ENCODE results near the gene MAD2L1BP.

The MAD2L1BP gene

DNA sequence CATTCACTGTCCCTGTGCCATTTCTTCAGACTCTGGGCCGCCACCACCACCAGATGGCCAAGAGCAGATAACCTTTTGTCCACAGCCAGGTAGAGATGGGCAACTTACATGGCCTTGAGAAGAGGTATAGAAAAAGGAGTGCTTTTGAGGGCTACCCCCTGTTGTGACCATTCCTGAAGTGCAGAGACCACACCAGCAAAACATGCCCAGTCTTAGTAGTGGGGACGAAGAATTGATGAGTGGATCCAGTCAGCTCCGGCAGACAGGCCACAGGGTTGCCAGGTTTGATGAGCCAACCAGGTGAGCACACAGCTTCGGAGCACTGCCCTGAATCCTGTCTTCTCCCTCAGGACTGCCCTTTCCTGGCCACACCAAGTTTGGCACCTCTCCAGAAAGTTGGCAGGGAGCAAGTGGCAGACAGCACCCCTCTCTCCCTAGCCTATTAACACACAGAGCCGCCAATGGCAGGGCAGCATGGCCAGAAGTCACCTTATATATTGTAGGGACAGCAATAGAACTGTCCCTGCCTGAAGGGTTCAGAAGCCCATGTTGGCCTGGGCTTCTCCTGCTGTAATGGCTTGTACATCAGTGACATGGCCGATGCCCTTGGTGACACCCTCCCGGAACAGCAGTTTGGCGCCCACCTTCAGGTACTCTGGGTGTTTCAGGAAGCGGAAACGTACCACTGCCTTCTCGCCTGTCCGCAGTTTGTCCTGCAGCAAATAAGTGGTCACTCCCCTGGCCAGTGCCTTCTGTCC, 14.4 kb upstream of the MAD2L1BP start:
- TF ChIP-seq, protein P1, sequence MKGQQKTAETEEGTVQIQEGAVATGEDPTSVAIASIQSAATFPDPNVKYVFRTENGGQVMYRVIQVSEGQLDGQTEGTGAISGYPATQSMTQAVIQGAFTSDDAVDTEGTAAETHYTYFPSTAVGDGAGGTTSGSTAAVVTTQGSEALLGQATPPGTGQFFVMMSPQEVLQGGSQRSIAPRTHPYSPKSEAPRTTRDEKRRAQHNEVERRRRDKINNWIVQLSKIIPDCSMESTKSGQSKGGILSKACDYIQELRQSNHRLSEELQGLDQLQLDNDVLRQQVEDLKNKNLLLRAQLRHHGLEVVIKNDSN (IDR thresholded peaks at IDR 0.05), result no peak
- TF ChIP-seq CEBPB (IDR thresholded peaks at IDR 0.05) (no peak), NFIC (IDR thresholded peaks at IDR 0.05) (no peak), REST (IDR thresholded peaks at IDR 0.05; ENCODE audit: low read depth) (no peak), EP300 (IDR thresholded peaks at IDR 0.05; ENCODE audit: borderline replicate concordance) (no peak), TAF1 (IDR thresholded peaks at IDR 0.05; ENCODE audit: low read depth) (no peak), FOXM1 (IDR thresholded peaks at IDR 0.05; ENCODE audit: borderline replicate concordance, low read depth) (no peak), TEAD4 (IDR thresholded peaks at IDR 0.05) (no peak), YY1 (IDR thresholded peaks at IDR 0.05; ENCODE audit: low read depth) (no peak), ZBTB7A (IDR thresholded peaks at IDR 0.05; ENCODE audit: low read depth) (no peak), TCF12 (IDR thresholded peaks at IDR 0.05; ENCODE audit: low read depth) (no peak), EGR1 (IDR thresholded peaks at IDR 0.05) (no peak)

GRCh38 chr6:43621836-43622180, 13.8 kb upstream of the MAD2L1BP start:
- TF ChIP-seq NFIC (IDR thresholded peaks at IDR 0.05) (no peak), TAF1 (IDR thresholded peaks at IDR 0.05; ENCODE audit: low read depth) (no peak), YY1 (IDR thresholded peaks at IDR 0.05; ENCODE audit: low read depth) (no peak), ZBTB7A (IDR thresholded peaks at IDR 0.05; ENCODE audit: low read depth) (no peak), EP300 (IDR thresholded peaks at IDR 0.05; ENCODE audit: borderline replicate concordance) (no peak), RAD21 (IDR thresholded peaks at IDR 0.05; ENCODE audit: low read depth) (no peak), REST (IDR thresholded peaks at IDR 0.05; ENCODE audit: low read depth) (no peak), CEBPB (IDR thresholded peaks at IDR 0.05) (no peak), CREB1 (IDR thresholded peaks at IDR 0.05; ENCODE audit: low read depth) (no peak), EGR1 (IDR thresholded peaks at IDR 0.05) (no peak), TCF12 (IDR thresholded peaks at IDR 0.05; ENCODE audit: low read depth) (no peak)
- TF ChIP-seq, protein P2, sequence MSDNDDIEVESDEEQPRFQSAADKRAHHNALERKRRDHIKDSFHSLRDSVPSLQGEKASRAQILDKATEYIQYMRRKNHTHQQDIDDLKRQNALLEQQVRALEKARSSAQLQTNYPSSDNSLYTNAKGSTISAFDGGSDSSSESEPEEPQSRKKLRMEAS (IDR thresholded peaks at IDR 0.05), result no peak
- TF ChIP-seq, protein P1 (IDR thresholded peaks at IDR 0.05), result no peak

GRCh38 chr6:43622541-43622940, 13.1 kb upstream of the MAD2L1BP start:
- TF ChIP-seq TCF12 (IDR thresholded peaks at IDR 0.05; ENCODE audit: low read depth) (no peak), YY1 (IDR thresholded peaks at IDR 0.05; ENCODE audit: low read depth) (no peak), FOXM1 (IDR thresholded peaks at IDR 0.05; ENCODE audit: borderline replicate concordance, low read depth) (no peak), TAF1 (IDR thresholded peaks at IDR 0.05; ENCODE audit: low read depth) (no peak), NFIC (IDR thresholded peaks at IDR 0.05) (no peak), EP300 (IDR thresholded peaks at IDR 0.05; ENCODE audit: borderline replicate concordance) (no peak), RAD21 (IDR thresholded peaks at IDR 0.05; ENCODE audit: low read depth) (no peak), REST (IDR thresholded peaks at IDR 0.05; ENCODE audit: low read depth) (no peak), EGR1 (IDR thresholded peaks at IDR 0.05) (no peak), TEAD4 (IDR thresholded peaks at IDR 0.05) (no peak), ZBTB7A (IDR thresholded peaks at IDR 0.05; ENCODE audit: low read depth) (no peak)
- TF ChIP-seq, protein P1 (IDR thresholded peaks at IDR 0.05), result no peak
- TF ChIP-seq, protein P2 (IDR thresholded peaks at IDR 0.05), result no peak

Data from Ishikawa (cell line).